Endothelial cell of umbilical vein (primary cell): ENCODE results near the gene RNF217. TPM values are rescaled to one million over a fixed set of nuclear protein-coding genes. Genes with fewer than 3 reads are reported as not detected.

Source experiments
- BruUV-seq: library from RNA; stranded (reverse); fragments of 400-500 nt; replicated peaks from 2 replicates; lab custom pipeline; 2021; lab: Mats Ljungman, UMichigan
- CTCF ChIA-PET: fragments of 300-600, 350-600 bp; sonication (Branson Sonifier 250); formaldehyde crosslinking; loops from one replicate; lab custom pipeline; 2021; ENCODE audit warnings: antibody characterized with exemption, inconsistent platforms; lab: Charles Lee
- POLR2A ChIA-PET: fragments of 300-600, 350-600 bp; sonication (Branson Sonifier 250); formaldehyde crosslinking; loops from one replicate; lab custom pipeline; 2021; ENCODE audit warnings: antibody characterized with exemption, inconsistent platforms; lab: Charles Lee
- DNase-seq: peaks from one replicate; pipeline ENCODE4 v3.0.0-alpha.2; 2011; ENCODE audit warnings: low read depth, low spot score
- FAIRE-seq: peaks from 2 replicates; lab custom pipeline; 2011; peaks lifted over from hg19 to GRCh38; lab: Jason Lieb, UNC
- H2AFZ ChIP-seq: 2 replicates; pipeline ENCODE4 v1.6.0; 2012; ENCODE audit warnings: low read depth, low read length, control low read depth, inconsistent platforms
- H3K27ac ChIP-seq: 2 replicates; pipeline ENCODE4 v1.5.1; 2011; ENCODE audit warnings: low read depth, mild to moderate bottlenecking, control low read depth, low read length, moderate library complexity; ENCODE audit not compliant: insufficient read depth
- H3K27me3 ChIP-seq, 2 experiments: 2 replicates each; pipeline versions ENCODE4 v1.6.0 to v1.6.1; 2011; ENCODE audit warnings: low read length in 2 of 2, mixed read lengths in 1 of 2; ENCODE audit not compliant: control insufficient read depth in 2 of 2, insufficient read depth in 2 of 2
- H3K36me3 ChIP-seq, 2 experiments: 2 replicates in 1 of 2; 3 replicates in 1 of 2; pipeline ENCODE4 v1.5.1; 2011; ENCODE audit warnings: low read length in 2 of 2, mild to moderate bottlenecking in 1 of 2, moderate library complexity in 1 of 2; ENCODE audit not compliant: control insufficient read depth in 2 of 2, insufficient read depth in 2 of 2; ENCODE audit errors: extremely low read depth in 1 of 2
- H3K4me1 ChIP-seq: 3 replicates; pipeline ENCODE4 v1.5.1; 2011; ENCODE audit warnings: mild to moderate bottlenecking, low read length; ENCODE audit not compliant: control insufficient read depth, insufficient read depth; ENCODE audit errors: extremely low read depth
- H3K4me2 ChIP-seq: 2 replicates; pipeline ENCODE4 v1.6.1; 2011; ENCODE audit warnings: low read length, control low read depth, mixed read lengths; ENCODE audit not compliant: insufficient read depth
- H3K4me3 ChIP-seq, 3 experiments: fragments of 200-600 bp in 1 of 3; sonication (generic), shearing (Covaris generic) in 1 of 3; replicated peaks in 1 of 3; 2 replicates each; pipeline ENCODE4 v1.5.1; 2011 to 2016; ENCODE audit warnings: control low read depth in 3 of 3, low read length in 3 of 3, mild to moderate bottlenecking in 2 of 3, inconsistent platforms in 1 of 3, low read depth in 1 of 3, moderate library complexity in 1 of 3; ENCODE audit not compliant: insufficient read depth in 1 of 3
- H3K79me2 ChIP-seq: 2 replicates; pipeline ENCODE4 v1.6.0; 2012; ENCODE audit warnings: low read length, inconsistent platforms; ENCODE audit not compliant: control insufficient read depth, insufficient read depth
- H3K9ac ChIP-seq: replicated peaks from 2 replicates; pipeline ENCODE3; 2011; ENCODE audit warnings: low read length, control low read depth; ENCODE audit not compliant: insufficient read depth; ENCODE audit errors: extremely low read depth
- H3K9me1 ChIP-seq: replicated peaks from 3 replicates; pipeline ENCODE4 v1.6.0; 2011; ENCODE audit warnings: mild to moderate bottlenecking, low read length; ENCODE audit not compliant: control insufficient read depth, insufficient read depth; ENCODE audit errors: extremely low read depth
- H3K9me3 ChIP-seq: replicated peaks from 2 replicates; pipeline ENCODE4 v1.5.1; 2012; ENCODE audit warnings: low read length, inconsistent platforms; ENCODE audit not compliant: control insufficient read depth, insufficient read depth
- H4K20me1 ChIP-seq: replicated peaks from 2 replicates; pipeline ENCODE3; 2011; ENCODE audit warnings: mild to moderate bottlenecking, low read length; ENCODE audit not compliant: control insufficient read depth, insufficient read depth; ENCODE audit errors: extremely low read depth
- EZH2 ChIP-seq: IDR thresholded peaks from 2 replicates; pipeline ENCODE4 v1.6.1; 2012; ENCODE audit warnings: borderline replicate concordance, low read depth, mild to moderate bottlenecking, moderate library complexity, low read length, inconsistent platforms; ENCODE audit not compliant: severe bottlenecking
- FOS ChIP-seq: IDR thresholded peaks from 2 replicates; pipeline ENCODE4 v1.6.1; 2011; ENCODE audit warnings: mild to moderate bottlenecking, low read length, moderate library complexity, borderline replicate concordance; ENCODE audit not compliant: insufficient read depth
- GATA2 ChIP-seq: IDR thresholded peaks from 2 replicates; pipeline ENCODE4 v1.7.0; 2011; ENCODE audit warnings: low read depth, mild to moderate bottlenecking, moderate library complexity, mixed read lengths, low read length; ENCODE audit not compliant: insufficient read length, insufficient read depth
- JUN ChIP-seq: IDR thresholded peaks from 2 replicates; pipeline ENCODE4 v1.6.1; 2011; ENCODE audit warnings: borderline replicate concordance, low read depth; ENCODE audit not compliant: insufficient read length, insufficient read depth
- MYC ChIP-seq: IDR thresholded peaks from one replicate; pipeline ENCODE4 v1.6.1; 2011; ENCODE audit warnings: mild to moderate bottlenecking, low read depth, low read length
- POLR2A ChIP-seq: IDR thresholded peaks from 2 replicates; pipeline ENCODE4 v1.6.1; 2012; ENCODE audit warnings: low read depth, mild to moderate bottlenecking, control low read depth, low read length
- POLR2AphosphoS5 ChIP-seq: IDR thresholded peaks from 2 replicates; pipeline ENCODE4 v1.6.1; 2012; ENCODE audit warnings: low read depth, mild to moderate bottlenecking, control low read depth, low read length, moderate library complexity; ENCODE audit not compliant: insufficient read depth
- dilution Hi-C: fragments of 300-500 bp; cut with MboI; formaldehyde crosslinking; loops from one replicate; pipeline ENCODE4 v1.15.0; 2019; ENCODE audit warnings: low sequenced_read_pairs; ENCODE audit not compliant: extremely low pct_ligation_motif_present
- intact Hi-C: fragments of 100-400 bp; cut with micrococcal nuclease; formaldehyde crosslinking; loops from one replicate; pipeline ENCODE4 v1.10.0; 2022
- polyA plus RNA-seq, 4 experiments: library from polyadenylated mRNA; depleted of rRNA in 3 of 4; stranded (reverse) in 3 of 4; unstranded in 1 of 4; fragments of >200 nt; gene quantifications; 2 replicates each; pipeline versions ENCODE4 v1.2.1 to v1.2.3, GENCODE V29; 2011 to 2012; ENCODE audit warnings: missing spikeins in 1 of 4
- total RNA-seq: library from RNA; stranded (reverse); gene quantifications from 2 replicates; pipeline ENCODE4 v1.2.3, GENCODE V29; 2021
- TF ChIP-seq, protein P1 (sequence below), 2 donors: IDR thresholded peaks; 1 replicate in 1 of 2; 2 replicates in 1 of 2; pipeline ENCODE4 v1.5.1; 2011; ENCODE audit warnings: low read length in 2 of 2, mild to moderate bottlenecking in 2 of 2, moderate library complexity in 2 of 2, control low read depth in 1 of 2, inconsistent platforms in 1 of 2, low read depth in 1 of 2; ENCODE audit not compliant: insufficient read depth in 1 of 2; ENCODE audit errors: extremely low read depth in 1 of 2
- TF ChIP-seq, protein P2 (sequence below): IDR thresholded peaks from 2 replicates; pipeline ENCODE4 v1.6.1; 2011; ENCODE audit not compliant: insufficient read depth, insufficient read length

The RNF217 gene
- total and polyA plus RNA-seq, 2 donors (not counting 3 experiments of a cell fraction or from before 2014, with no cell fraction given): 8.8 to 32.5 TPM

DNA sequence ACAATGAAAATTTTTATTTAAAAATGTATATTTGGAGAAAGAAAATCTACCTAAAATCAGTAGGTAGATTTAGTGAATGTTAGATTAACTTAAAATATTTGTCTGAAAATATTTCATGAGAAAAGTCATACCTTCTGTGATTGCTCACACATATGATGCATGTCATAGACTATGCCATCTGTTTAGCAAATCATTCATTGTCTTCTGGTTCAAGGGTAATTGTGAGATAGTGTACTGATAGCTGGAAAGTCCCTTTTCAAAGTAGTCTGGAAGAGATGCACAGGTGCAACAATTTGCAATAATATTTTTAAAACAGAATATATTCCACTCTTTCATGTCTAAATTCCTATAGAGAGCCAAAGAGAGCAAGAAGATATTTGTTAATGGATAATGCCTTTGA is 21.0 kb upstream of the RNF217 start:
- Histone ChIP-seq H3K36me3 (no peaks in the 10 kb centered on the region), H3K9ac (no peak overlapping the region), H4K20me1 (no peaks in the 10 kb centered on the region), H3K9me1 (no peaks in the 10 kb centered on the region), H3K79me2 (no peaks in the 10 kb centered on the region), H3K4me1 (no peaks in the 10 kb centered on the region), H3K27me3 (no peaks in the 10 kb centered on the region), H2AFZ (no peak overlapping the region), H3K27ac (no peak overlapping the region), H3K4me3 (no peak overlapping the region), H3K4me2 (no peak overlapping the region), H3K9me3 (no peaks in the 10 kb centered on the region)
- ChIA-PET POLR2A (no interaction called here), CTCF (interaction anchor here (1.1 kb wide), 1 partner anchor 10 kb away, joined by 5 read pairs; no protein-coding TSS in a partner anchor)
- dilution Hi-C loops (no loop called here), intact Hi-C loops (no loop called here)
- BruUV-seq: no TSS peak
- no peak for FAIRE-seq
- TF ChIP-seq GATA2: no peak
- no peak for TF ChIP-seq FOS
- TF ChIP-seq JUN: no peak
- TF ChIP-seq EZH2: no peak
- TF ChIP-seq, protein P1, sequence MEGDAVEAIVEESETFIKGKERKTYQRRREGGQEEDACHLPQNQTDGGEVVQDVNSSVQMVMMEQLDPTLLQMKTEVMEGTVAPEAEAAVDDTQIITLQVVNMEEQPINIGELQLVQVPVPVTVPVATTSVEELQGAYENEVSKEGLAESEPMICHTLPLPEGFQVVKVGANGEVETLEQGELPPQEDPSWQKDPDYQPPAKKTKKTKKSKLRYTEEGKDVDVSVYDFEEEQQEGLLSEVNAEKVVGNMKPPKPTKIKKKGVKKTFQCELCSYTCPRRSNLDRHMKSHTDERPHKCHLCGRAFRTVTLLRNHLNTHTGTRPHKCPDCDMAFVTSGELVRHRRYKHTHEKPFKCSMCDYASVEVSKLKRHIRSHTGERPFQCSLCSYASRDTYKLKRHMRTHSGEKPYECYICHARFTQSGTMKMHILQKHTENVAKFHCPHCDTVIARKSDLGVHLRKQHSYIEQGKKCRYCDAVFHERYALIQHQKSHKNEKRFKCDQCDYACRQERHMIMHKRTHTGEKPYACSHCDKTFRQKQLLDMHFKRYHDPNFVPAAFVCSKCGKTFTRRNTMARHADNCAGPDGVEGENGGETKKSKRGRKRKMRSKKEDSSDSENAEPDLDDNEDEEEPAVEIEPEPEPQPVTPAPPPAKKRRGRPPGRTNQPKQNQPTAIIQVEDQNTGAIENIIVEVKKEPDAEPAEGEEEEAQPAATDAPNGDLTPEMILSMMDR (IDR thresholded peaks at IDR 0.05; ENCODE audit: extremely low read depth in 1 of 2, insufficient read depth in 1 of 2, low read depth in 1 of 2, low read length in 2 of 2): no peak
- no peak for TF ChIP-seq POLR2A
- TF ChIP-seq, protein P2, sequence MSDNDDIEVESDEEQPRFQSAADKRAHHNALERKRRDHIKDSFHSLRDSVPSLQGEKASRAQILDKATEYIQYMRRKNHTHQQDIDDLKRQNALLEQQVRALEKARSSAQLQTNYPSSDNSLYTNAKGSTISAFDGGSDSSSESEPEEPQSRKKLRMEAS: no peak
- no peak for TF ChIP-seq MYC
- no peak for TF ChIP-seq POLR2AphosphoS5
- DNase-seq: no peak
